HepG2 (cell line): ENCODE data around the gene POGLUT3. TPM values are rescaled to one million over a fixed set of nuclear protein-coding genes. Genes with fewer than 3 reads are reported as not detected.
A peak's percentile ranks its signal among the peaks of the same experiment; 100 is the strongest.

Experiments used
- AKAP8 ChIP-seq: sonication (generic); formaldehyde crosslinking; IDR thresholded peaks from 2 replicates; pipeline ENCODE4 v1.5.1; 2020; ENCODE audit warnings: mild to moderate bottlenecking, missing genetic modification reagents
- ARHGAP35 ChIP-seq: sonication (generic); formaldehyde crosslinking; IDR thresholded peaks from 2 replicates; pipeline ENCODE4 v1.9.0; 2022; ENCODE audit warnings: mild to moderate bottlenecking, inconsistent platforms, moderate library complexity, missing genetic modification reagents, borderline replicate concordance
- BCL3 ChIP-seq: sonication (generic); formaldehyde crosslinking; IDR thresholded peaks from 2 replicates; pipeline ENCODE4 v1.5.1; 2020; ENCODE audit warnings: mild to moderate bottlenecking, missing genetic modification reagents, moderate library complexity
- CHCHD3 ChIP-seq: sonication (generic); formaldehyde crosslinking; IDR thresholded peaks from 2 replicates; pipeline ENCODE4 v1.8.0; 2022; ENCODE audit warnings: mild to moderate bottlenecking, missing genetic modification reagents, moderate library complexity
- MAFG ChIP-seq: sonication (generic); formaldehyde crosslinking; IDR thresholded peaks from 2 replicates; pipeline ENCODE4 v1.5.1; 2020; ENCODE audit warnings: mild to moderate bottlenecking, missing genetic modification reagents
- SMARCE1 ChIP-seq: fragments of 450-650 bp; IDR thresholded peaks from 2 replicates; pipeline ENCODE4 v1.6.1; 2017; ENCODE audit warnings: borderline replicate concordance
- TERF1 ChIP-seq: sonication (generic); formaldehyde crosslinking; IDR thresholded peaks from 2 replicates; pipeline ENCODE4 v1.8.0; 2022; ENCODE audit warnings: mild to moderate bottlenecking, missing genetic modification reagents, moderate library complexity
- THAP11 ChIP-seq: IDR thresholded peaks from 2 replicates; pipeline ENCODE4 v1.6.1; 2016; ENCODE audit warnings: missing biosample characterization, missing genetic modification reagents
- ZBTB2 ChIP-seq: sonication (generic); formaldehyde crosslinking; IDR thresholded peaks from 2 replicates; pipeline ENCODE4 v1.8.0; 2022; ENCODE audit warnings: low read depth, missing genetic modification reagents
- ZBTB4 ChIP-seq: sonication (generic); formaldehyde crosslinking; IDR thresholded peaks from 2 replicates; pipeline ENCODE4 v1.4.0; 2020; ENCODE audit warnings: missing genetic modification reagents, mild to moderate bottlenecking, borderline replicate concordance
- ZFYVE20 ChIP-seq: sonication (generic); formaldehyde crosslinking; IDR thresholded peaks from 2 replicates; pipeline ENCODE4 v1.8.0; 2023; ENCODE audit warnings: low read depth, mild to moderate bottlenecking, moderate library complexity, missing genetic modification reagents, borderline replicate concordance
- ZNF367 ChIP-seq: sonication (generic); formaldehyde crosslinking; IDR thresholded peaks from 2 replicates; pipeline ENCODE4 v1.4.0; 2020; ENCODE audit warnings: missing genetic modification reagents, borderline replicate concordance
- ZNF580 ChIP-seq: IDR thresholded peaks from 2 replicates; pipeline ENCODE4 v1.6.1; 2016; ENCODE audit warnings: low read depth, borderline replicate concordance
- ZNF589 ChIP-seq: sonication (generic); formaldehyde crosslinking; conservative IDR thresholded peaks from 2 replicates; pipeline ENCODE4 v1.8.0; 2022; ENCODE audit warnings: mild to moderate bottlenecking, moderate library complexity, missing genetic modification reagents
- ZNF772 ChIP-seq: sonication (generic); formaldehyde crosslinking; IDR thresholded peaks from 2 replicates; pipeline ENCODE4 v1.5.0; 2020; ENCODE audit warnings: mild to moderate bottlenecking, missing genetic modification reagents
- ZSCAN22 ChIP-seq: sonication (generic); formaldehyde crosslinking; IDR thresholded peaks from 2 replicates; pipeline ENCODE4 v1.4.0; 2020; ENCODE audit warnings: mild to moderate bottlenecking, missing genetic modification reagents
- ZXDC ChIP-seq: sonication (generic); formaldehyde crosslinking; IDR thresholded peaks from 2 replicates; pipeline ENCODE4 v1.5.0; 2020; ENCODE audit warnings: mild to moderate bottlenecking, missing genetic modification reagents
- polyA plus RNA-seq, 8 experiments: library from polyadenylated mRNA; depleted of rRNA in 3 of 8; stranded (reverse) in 7 of 8; unstranded in 1 of 8; fragments of >200 nt; fragmentation: Illumina TruSeq in 4 of 8; extraction: Trizol in 4 of 8; gene quantifications; 2 replicates each; pipeline versions ENCODE4 v1.2.1 to v1.2.3, GENCODE V29; 2011 to 2016; ENCODE audit warnings: low read depth in 4 of 8, missing spikeins in 1 of 8, mixed read lengths in 1 of 8; ENCODE audit not compliant: insufficient read depth in 1 of 8
- total RNA-seq, 5 experiments: library from RNA; depleted of rRNA; stranded (reverse); fragments of >200 nt; fragmentation: Illumina TruSeq; extraction: Trizol; gene quantifications; 2 replicates each; pipeline ENCODE4 v1.2.3, GENCODE V29; 2016; ENCODE audit warnings: low read depth in 1 of 5

POGLUT3 gene
- total and polyA plus RNA-seq, 2 of the 13 experiments (the other 11 are each of a cell fraction or from before 2014, with no cell fraction given), result 14.3 to 22.0 TPM

GRCh38 chr11:108497317-108498045 is 703 bp downstream of the POGLUT3 start (continued):
- TF ChIP-seq BCL3 (CRISPR knock-in tag), result no peak
- 0 out of 2 replicates have a peak, but pooled peaks have one; percentile 66 for TF ChIP-seq ZNF580 (CRISPR knock-in tag)
- TF ChIP-seq MAFG (CRISPR knock-in tag), result no peak
- peak; percentile 24; the same call in 1 of the 2 replicates for TF ChIP-seq THAP11
- TF ChIP-seq ZXDC, result no peak
- TF ChIP-seq ZSCAN22 (CRISPR knock-in tag), result no peak
- TF ChIP-seq AKAP8, result no peak
- 0 out of 2 replicates have a peak, but pooled peaks have one; percentile 55 for TF ChIP-seq ZFYVE20
- TF ChIP-seq ZBTB4, result no peak
- TF ChIP-seq ZBTB2 (CRISPR knock-in tag), result no peak
- TF ChIP-seq TERF1 (CRISPR knock-in tag), result no peak
- no peak for TF ChIP-seq ZNF367 (CRISPR knock-in tag)
- TF ChIP-seq ZNF772 (CRISPR knock-in tag), result 0 out of 2 replicates have a peak, but pooled peaks have one; percentile 60
- no peak for TF ChIP-seq ARHGAP35 (CRISPR knock-in tag)
- TF ChIP-seq ZNF589, result peak; percentile 63; the same call in 1 of the 2 replicates
- 0 out of 2 replicates have a peak, but pooled peaks have one; percentile 32 for TF ChIP-seq CHCHD3 (CRISPR knock-in tag)
- no peak for TF ChIP-seq SMARCE1
